CD4-positive, alpha-beta T cell treated with Interleukin-12 subunit alpha and Interleukin-12 subunit beta, for 1 hour (primary cell): ENCODE measurements around the gene NCF2.

Experiments
- DNase-seq: peaks from one replicate; pipeline ENCODE4 v3.0.0-alpha.2; 2020

The NCF2 gene

DNA sequence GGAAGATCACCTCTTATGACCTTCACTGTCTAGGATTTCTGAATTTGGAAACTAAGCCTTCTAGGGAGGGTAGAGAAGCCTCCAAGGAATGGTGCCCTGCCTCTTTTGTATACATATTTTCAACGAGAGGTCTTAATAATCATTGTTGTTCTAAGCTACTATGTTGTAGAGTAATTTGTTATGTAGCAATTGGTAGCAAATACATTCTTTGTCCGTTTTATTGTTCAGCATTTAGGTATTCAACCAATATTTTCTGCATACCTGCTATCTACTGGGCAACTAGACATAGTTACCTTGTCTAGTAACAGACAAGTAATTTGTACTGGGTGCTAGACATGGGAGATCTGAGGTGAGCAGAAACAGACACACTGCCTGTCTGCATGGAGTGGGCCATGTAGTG, 20.8 kb upstream of the NCF2 start:
- no peak for DNase-seq

- no peak for DNase-seq
Measured at GRCh38 chr1:183609759-183610452, 19.6 kb upstream of the NCF2 start.

DNA sequence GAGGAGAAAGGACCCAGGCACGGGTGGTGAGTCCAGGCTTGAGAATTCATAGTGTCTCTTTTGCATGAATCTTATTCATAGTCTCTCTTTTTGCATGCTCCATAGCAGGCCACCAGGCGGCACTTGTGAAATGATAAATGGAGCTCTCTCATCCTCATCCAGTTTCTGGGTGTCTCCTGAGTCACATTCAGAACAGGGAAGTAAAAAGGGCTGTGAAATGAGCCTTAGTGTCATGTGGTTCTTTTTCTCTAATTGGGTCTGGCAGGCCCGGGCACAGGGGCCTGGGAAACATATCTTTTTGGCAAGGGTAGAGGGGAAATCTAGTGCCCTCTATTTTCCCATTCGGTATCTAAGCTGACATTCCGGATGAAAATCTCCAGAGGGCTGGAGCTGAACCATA, 19.1 kb upstream of the NCF2 start:
- no peak for DNase-seq

- no peak for DNase-seq
Measured at GRCh38 chr1:183607322-183607980, 17.2 kb upstream of the NCF2 start.

DNA sequence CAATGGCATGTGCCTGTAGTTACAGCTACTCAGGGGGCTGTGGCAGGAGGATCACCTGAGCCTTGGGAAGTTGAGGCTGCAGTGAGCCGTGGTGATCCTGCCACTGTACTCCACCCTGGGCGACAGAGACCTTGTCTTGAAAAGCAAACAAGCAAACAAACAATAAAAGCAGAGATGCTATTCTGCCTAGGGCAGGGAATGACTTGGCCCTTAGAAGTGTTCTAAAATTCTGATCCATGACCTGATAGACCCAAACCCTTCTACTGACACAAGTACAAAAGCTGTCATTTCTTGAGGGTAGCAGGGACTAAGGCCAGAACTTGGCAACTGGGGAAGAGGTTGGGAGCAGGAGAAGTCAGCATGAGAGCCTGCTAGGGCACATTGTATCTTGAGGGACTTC, 15.6 kb upstream of the NCF2 start:
- DNase-seq: no peak

- DNase-seq: no peak
Measured at GRCh38 chr1:183604815-183605214, 14.6 kb upstream of the NCF2 start.

GRCh38 chr1:183604038-183604808, 14.0 kb upstream of the NCF2 start:
- no peak for DNase-seq

DNA sequence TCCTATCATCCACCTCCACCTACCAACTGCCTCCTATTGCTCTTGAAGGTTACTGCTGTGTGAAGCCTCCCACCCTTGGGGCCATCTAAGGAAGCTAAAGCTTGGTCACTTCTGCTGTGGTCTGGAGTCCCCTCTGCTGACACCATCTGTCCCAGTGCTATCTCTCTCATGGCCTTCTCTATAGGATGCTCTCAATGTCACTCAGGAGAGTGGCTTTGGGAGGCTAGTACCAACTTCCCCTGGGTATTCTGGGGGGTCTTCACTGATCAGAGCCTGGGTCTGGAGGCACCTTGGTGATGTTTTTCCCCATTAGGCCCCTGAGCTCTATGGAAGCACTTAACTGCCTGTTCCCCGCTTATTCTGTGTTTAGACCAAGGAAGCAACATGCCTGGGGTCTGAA, 12.3 kb upstream of the NCF2 start:
- no peak for DNase-seq

DNA sequence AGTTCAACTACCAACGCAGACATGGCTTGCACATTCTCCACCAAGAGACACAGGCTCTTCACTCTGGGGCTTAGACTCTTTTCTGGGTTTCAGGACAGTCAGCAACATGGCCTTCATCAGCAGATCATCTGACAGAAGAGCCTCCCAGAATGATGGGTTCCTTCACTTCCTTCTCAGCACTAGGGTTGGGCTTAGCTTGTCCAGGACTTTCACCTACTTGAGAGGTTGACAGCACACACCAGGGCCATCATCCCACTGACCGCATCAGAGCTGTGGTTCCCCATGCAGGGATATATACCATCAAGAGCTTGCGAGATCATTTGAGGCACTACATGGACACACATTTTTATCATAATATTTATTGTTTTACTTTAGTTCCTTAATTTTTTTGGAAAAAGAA, 10.4 kb upstream of the NCF2 start:
- no peak for DNase-seq

DNA sequence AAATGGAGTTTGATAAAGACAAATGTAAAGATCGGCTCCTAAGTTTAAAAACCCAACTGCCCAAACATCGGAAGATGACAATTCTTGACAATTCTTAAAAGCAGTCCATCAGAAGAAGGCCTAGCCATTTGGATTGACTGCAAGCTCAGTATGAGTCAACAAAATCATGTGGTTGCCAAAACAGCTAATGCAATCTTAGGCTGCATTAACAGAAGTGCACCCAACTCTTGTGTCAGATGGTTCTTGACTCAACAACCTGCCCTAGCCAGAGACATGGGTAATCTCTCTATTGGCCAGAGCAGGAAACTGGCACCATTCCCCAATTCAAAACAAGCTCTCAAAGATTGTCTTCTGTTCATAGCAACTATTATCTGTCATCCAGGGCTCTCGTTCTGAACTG, 9.9 kb upstream of the NCF2 start:
- no peak for DNase-seq

DNA sequence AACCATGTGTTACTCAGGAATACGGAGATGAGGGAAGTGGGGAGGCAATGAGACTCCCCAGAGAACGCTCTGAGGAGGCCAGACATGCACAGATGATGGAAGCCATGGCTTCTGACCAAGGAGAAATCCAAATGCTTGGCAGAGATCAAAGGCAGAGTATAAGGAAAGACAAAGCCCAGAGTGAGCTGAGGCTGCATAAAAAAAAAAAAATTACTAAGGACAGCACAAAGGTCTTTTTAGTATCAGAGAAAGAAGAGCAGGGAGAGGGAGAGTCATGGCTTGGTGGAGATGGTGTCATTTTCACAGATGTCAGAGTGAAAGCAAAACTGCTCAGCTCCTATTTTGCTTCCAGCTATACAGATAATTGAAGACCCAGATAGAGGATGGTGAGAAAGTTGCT, 8.1 kb upstream of the NCF2 start:
- no peak for DNase-seq

GRCh38 chr1:183597656-183598347, 7.5 kb upstream of the NCF2 start:
- no peak for DNase-seq

- no peak for DNase-seq
Measured at GRCh38 chr1:183596500-183596899, 6.2 kb upstream of the NCF2 start.

GRCh38 chr1:183595537-183595936, 5.3 kb upstream of the NCF2 start:
- no peak for DNase-seq

DNA sequence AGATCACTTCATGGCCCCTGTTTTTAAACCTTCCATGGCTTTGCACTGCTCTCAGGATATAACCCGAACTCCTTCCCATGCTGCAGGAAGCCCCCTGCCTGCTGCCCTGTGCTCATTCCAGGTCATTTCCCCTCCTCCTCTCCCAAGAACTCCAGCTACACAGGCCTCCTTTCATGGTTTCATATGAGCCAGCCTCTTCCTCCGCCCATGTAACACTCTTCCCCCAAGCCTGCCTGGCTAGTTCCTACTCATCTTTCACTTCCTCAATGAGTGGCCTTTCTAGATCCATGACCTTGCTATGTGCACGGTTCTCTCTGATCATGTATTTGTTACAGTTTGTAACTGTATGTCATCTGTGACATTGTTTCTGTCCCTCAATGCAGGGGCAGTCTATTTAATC, 3.1 kb upstream of the NCF2 start:
- no peak for DNase-seq

- no peak for DNase-seq
Measured at GRCh38 chr1:183592733-183593132, 2.5 kb upstream of the NCF2 start.

- DNase-seq: no peak
Measured at GRCh38 chr1:183589874-183590243, 400 bp downstream of the NCF2 start.

DNA sequence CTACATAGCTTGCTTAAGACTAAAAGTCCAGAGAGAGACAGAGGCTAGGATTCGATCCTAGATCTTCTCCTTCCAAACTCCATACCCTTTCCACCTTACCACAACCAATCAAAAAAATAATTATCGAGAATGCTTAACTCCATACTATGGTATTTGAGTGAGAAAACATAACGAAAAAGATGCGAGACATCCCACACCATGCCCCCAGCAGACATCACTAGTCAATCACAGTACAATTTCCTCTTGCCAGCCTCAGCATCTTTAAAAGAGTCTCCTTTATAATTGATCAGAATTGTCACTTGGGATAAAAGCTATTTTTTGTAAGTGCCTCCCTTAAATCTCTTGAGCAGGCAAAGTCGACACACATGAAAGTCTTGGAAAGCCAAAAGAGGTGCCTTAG, 875 bp downstream of the NCF2 start:
- no peak for DNase-seq

GRCh38 chr1:183588827-183589226, 1.4 kb downstream of the NCF2 start:
- no peak for DNase-seq

GRCh38 chr1:183586926-183587325, 3.3 kb downstream of the NCF2 start:
- no peak for DNase-seq

DNA sequence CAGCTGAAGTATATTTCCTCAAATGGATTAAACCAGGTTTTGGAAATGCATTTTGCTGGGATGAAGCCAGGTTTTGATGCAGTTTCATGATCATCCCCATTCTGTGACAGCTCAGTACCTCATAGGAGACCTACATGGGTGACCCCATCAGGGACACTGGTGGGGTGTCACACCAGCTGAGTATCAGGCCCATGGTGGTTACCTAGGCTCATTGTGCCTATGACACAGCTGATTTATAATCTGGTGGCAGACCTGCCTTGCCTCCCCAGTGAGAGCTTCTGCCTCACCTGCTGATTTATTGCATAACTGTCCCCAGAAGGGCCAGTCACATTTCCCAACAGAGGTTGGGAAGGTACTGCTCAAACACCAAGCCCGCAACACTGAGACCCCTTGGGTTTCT, 3.8 kb downstream of the NCF2 start:
- no peak for DNase-seq

- DNase-seq: no peak
Measured at GRCh38 chr1:183585038-183585437, 5.2 kb downstream of the NCF2 start.

- no peak for DNase-seq
Measured at GRCh38 chr1:183584147-183584546, 6.1 kb downstream of the NCF2 start.

DNA sequence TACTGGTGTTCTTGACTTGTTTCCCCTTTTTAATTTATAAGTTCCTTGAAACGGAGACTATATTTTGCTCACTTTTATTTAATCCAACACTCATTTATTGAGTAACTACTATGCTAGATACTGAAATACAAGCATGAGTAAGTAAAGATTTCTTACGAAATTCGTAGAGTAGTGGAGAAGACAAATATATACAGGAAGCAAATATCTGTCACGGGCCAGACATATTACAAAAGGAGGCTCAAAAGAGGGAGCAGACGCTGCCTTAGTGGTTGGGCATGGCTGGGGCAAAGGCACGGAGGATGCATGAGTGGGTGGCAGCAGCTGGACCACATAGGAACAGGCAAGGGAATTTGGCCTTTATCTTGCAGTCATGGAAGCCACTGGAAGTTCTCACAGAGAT, 6.8 kb downstream of the NCF2 start:
- DNase-seq: no peak
